ENCODE measurements around the gene TTBK2.

Gene TTBK2

DNA sequence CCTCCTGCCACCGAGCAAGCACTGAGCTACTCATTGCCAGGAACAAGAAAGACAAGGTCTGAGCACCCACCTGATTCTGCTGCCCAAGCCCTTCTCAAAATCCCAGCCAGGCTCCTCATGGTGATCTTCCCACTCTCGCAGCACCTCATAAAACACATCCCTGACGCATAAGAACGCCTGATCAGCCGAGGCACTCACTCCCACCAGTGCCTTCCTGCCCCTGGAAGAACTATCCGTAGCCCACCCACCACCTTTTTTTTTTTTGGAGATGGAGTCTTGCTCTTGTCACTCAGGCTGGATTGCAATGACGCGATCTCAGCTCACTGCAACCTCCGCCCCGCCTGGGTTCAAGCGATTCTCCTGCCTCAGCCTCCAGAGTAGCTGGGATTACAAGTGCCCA, 187.6 kb downstream of the TTBK2 start:
- Histone ChIP-seq H3K4me1 (ENCODE audit: insufficient read depth, low read length, severe bottlenecking) (peaks cover 25% of the 10 kb centered on the region), H3K4me2 (ENCODE audit: low read length) (no peak overlapping the region), H4K20me1 (ENCODE audit: insufficient read depth, low read length) (no peaks in the 10 kb centered on the region), H3F3A (ENCODE audit: insufficient read depth, low read length) (no peaks in the 10 kb centered on the region), H3K9ac (ENCODE audit: low read length) (no peak overlapping the region), H3K9me3 (ENCODE audit: low read length) (no peaks in the 10 kb centered on the region), H2AFZ (ENCODE audit: low read length) (no peak overlapping the region), H3K27ac (ENCODE audit: low read depth, low read length, poor library complexity, severe bottlenecking) (no peak overlapping the region), H3K4me3 (ENCODE audit: low read depth, low read length, poor library complexity, severe bottlenecking) (no peak overlapping the region), H3K36me3 (ENCODE audit: insufficient read depth, low read length) (peaks cover 65% of the 10 kb centered on the region), H3K27me3 (ENCODE audit: insufficient read depth, low read length) (no peaks in the 10 kb centered on the region), H3K79me2 (ENCODE audit: insufficient read depth, low read length) (no peaks in the 10 kb centered on the region), H3K9me2 (ENCODE audit: low read depth, low read length) (no peaks in the 10 kb centered on the region)
- TF ChIP-seq, protein P1, sequence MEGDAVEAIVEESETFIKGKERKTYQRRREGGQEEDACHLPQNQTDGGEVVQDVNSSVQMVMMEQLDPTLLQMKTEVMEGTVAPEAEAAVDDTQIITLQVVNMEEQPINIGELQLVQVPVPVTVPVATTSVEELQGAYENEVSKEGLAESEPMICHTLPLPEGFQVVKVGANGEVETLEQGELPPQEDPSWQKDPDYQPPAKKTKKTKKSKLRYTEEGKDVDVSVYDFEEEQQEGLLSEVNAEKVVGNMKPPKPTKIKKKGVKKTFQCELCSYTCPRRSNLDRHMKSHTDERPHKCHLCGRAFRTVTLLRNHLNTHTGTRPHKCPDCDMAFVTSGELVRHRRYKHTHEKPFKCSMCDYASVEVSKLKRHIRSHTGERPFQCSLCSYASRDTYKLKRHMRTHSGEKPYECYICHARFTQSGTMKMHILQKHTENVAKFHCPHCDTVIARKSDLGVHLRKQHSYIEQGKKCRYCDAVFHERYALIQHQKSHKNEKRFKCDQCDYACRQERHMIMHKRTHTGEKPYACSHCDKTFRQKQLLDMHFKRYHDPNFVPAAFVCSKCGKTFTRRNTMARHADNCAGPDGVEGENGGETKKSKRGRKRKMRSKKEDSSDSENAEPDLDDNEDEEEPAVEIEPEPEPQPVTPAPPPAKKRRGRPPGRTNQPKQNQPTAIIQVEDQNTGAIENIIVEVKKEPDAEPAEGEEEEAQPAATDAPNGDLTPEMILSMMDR (IDR thresholded peaks at IDR 0.05; ENCODE audit: low read length): no peak
- no peak for TF ChIP-seq EZH2 (IDR thresholded peaks at IDR 0.05; ENCODE audit: borderline replicate concordance, low read length)

DNA sequence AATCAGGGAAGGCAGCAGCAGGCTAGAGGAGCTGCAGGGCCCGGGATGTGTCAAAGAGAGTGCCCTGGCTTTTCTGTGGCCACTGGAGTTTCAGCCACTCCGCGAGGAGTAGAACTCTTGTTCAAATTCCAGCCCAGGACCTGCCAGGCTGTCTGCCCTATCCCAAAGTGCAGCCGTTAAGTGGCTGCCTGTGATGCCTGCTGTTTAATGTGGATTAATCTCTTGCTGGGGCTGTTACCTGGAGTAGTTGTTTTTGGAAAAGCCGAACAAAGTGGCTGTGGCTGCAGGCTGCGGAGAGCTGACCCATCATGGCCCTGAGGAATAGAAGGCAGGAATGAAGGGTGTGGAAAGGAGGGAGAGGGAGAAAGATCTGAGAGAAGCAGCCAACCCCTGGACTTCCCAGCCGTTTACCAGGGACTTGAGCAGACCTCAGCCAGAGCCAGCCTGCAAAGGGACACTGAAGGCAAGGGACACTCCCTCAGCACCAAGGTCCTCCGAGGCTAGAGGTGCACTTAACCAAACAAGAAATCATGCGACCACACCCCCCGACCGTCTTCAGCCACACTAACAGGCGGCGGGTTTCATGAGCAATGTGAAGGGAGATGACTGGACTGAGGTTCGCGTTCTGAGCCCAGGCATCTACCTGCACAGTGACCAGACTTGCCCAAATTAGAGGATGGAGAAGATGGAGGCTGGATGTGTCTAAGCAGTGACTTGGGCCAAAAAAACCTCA, 188.3 kb downstream of the TTBK2 start:
- Histone ChIP-seq H4K20me1 (ENCODE audit: insufficient read depth, low read length) (no peaks in the 10 kb centered on the region), H3K27me3 (ENCODE audit: insufficient read depth, low read length) (no peaks in the 10 kb centered on the region), H2AFZ (ENCODE audit: low read length) (no peak overlapping the region), H3K4me1 (ENCODE audit: insufficient read depth, low read length, severe bottlenecking) (peaks cover 20% of the 10 kb centered on the region), H3K9me3 (ENCODE audit: low read length) (no peaks in the 10 kb centered on the region), H3K79me2 (ENCODE audit: insufficient read depth, low read length) (no peaks in the 10 kb centered on the region), H3K36me3 (ENCODE audit: insufficient read depth, low read length) (peaks cover 73% of the 10 kb centered on the region), H3F3A (ENCODE audit: insufficient read depth, low read length) (no peaks in the 10 kb centered on the region), H3K27ac (ENCODE audit: low read depth, low read length, poor library complexity, severe bottlenecking) (no peak overlapping the region), H3K4me2 (ENCODE audit: low read length) (no peak overlapping the region), H3K4me3 (ENCODE audit: low read depth, low read length, poor library complexity, severe bottlenecking) (no peak overlapping the region), H3K9me2 (ENCODE audit: low read depth, low read length) (no peaks in the 10 kb centered on the region), H3K9ac (ENCODE audit: low read length) (no peak overlapping the region)
- TF ChIP-seq, protein P1 (IDR thresholded peaks at IDR 0.05; ENCODE audit: low read length): no peak
- TF ChIP-seq EZH2 (IDR thresholded peaks at IDR 0.05; ENCODE audit: borderline replicate concordance, low read length): no peak

DNA sequence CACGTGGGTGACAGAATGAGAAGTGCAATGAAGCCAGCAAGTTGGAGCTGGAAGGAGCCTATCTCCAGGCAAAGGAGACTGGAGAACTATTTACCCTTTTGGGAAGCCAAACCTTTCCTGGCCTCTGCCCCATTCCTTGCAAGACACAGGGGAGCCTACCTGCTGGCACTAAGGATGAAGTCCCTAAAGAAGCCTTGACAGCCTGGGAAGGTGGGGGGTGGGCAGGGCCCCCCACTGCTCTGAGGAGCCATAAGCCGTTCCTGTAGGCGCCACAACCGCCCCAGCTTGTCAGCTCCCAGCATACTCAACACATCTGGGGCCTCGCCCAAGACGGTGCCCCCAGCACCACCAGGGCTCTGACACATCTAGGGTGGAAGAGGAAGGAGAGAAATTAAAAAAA, 189.1 kb downstream of the TTBK2 start:
- Histone ChIP-seq H3K27me3 (ENCODE audit: insufficient read depth, low read length) (no peaks in the 10 kb centered on the region), H3K4me1 (ENCODE audit: insufficient read depth, low read length, severe bottlenecking) (peaks cover 19% of the 10 kb centered on the region), H3K79me2 (ENCODE audit: insufficient read depth, low read length) (no peaks in the 10 kb centered on the region), H3K9me3 (ENCODE audit: low read length) (no peaks in the 10 kb centered on the region), H3K9ac (ENCODE audit: low read length) (no peak overlapping the region), H3K4me3 (ENCODE audit: low read depth, low read length, poor library complexity, severe bottlenecking) (no peak overlapping the region), H2AFZ (ENCODE audit: low read length) (no peak overlapping the region), H3K9me2 (ENCODE audit: low read depth, low read length) (no peaks in the 10 kb centered on the region), H4K20me1 (ENCODE audit: insufficient read depth, low read length) (no peaks in the 10 kb centered on the region), H3K36me3 (ENCODE audit: insufficient read depth, low read length) (peaks cover 81% of the 10 kb centered on the region), H3F3A (ENCODE audit: insufficient read depth, low read length) (no peaks in the 10 kb centered on the region), H3K27ac (ENCODE audit: low read depth, low read length, poor library complexity, severe bottlenecking) (no peak overlapping the region), H3K4me2 (ENCODE audit: low read length) (no peak overlapping the region)
- TF ChIP-seq EZH2 (IDR thresholded peaks at IDR 0.05; ENCODE audit: borderline replicate concordance, low read length): no peak
- TF ChIP-seq, protein P1 (IDR thresholded peaks at IDR 0.05; ENCODE audit: low read length): no peak
